KMS-11 (cell line): ENCODE measurements around the gene RBPJ.

Source experiments
- H2AFZ ChIP-seq: fragments of 200-600 bp; sonication (generic); 2 replicates; pipeline ENCODE4 v1.6.1; 2016; ENCODE audit warnings: antibody characterized with exemption, mixed run types, low read depth
- H3K27ac ChIP-seq: fragments of 200-600 bp; sonication (generic); 2 replicates; pipeline ENCODE4 v1.6.1; 2016; ENCODE audit warnings: mild to moderate bottlenecking, mixed run types
- H3K27me3 ChIP-seq: fragments of 200-600 bp; sonication (generic); 2 replicates; pipeline ENCODE4 v1.6.1; 2017; ENCODE audit warnings: mild to moderate bottlenecking, low read depth, mixed run types, moderate library complexity; ENCODE audit not compliant: insufficient read depth
- H3K36me3 ChIP-seq: fragments of 200-600 bp; sonication (generic); 2 replicates; pipeline ENCODE4 v1.6.1; 2017; ENCODE audit warnings: mild to moderate bottlenecking, mixed run types; ENCODE audit not compliant: insufficient read depth
- H3K4me1 ChIP-seq: fragments of 200-600 bp; sonication (generic); 2 replicates; pipeline ENCODE4 v1.6.1; 2016; ENCODE audit warnings: mild to moderate bottlenecking, low read depth, mixed run types; ENCODE audit not compliant: poor library complexity, severe bottlenecking
- H3K4me2 ChIP-seq: fragments of 200-600 bp; sonication (generic); 2 replicates; pipeline ENCODE4 v1.7.0; 2016; ENCODE audit warnings: mild to moderate bottlenecking, mixed run types
- H3K4me3 ChIP-seq: fragments of 200-600 bp; sonication (generic); IDR thresholded peaks from 2 replicates; pipeline ENCODE4 v1.6.1; 2017; ENCODE audit warnings: low read depth, low read length, mixed read lengths; ENCODE audit not compliant: insufficient read depth
- H3K79me2 ChIP-seq: fragments of 200-600 bp; sonication (generic); 2 replicates; pipeline ENCODE4 v1.6.1; 2016; ENCODE audit warnings: low read depth, mixed run types; ENCODE audit not compliant: insufficient read depth
- H3K9ac ChIP-seq: fragments of 200-600 bp; sonication (generic); 2 replicates; pipeline ENCODE4 v1.6.1; 2016; ENCODE audit warnings: mild to moderate bottlenecking, mixed run types
- H4K20me1 ChIP-seq: fragments of 200-600 bp; sonication (generic); 2 replicates; pipeline ENCODE4 v1.6.1; 2016; ENCODE audit warnings: mild to moderate bottlenecking, mixed run types; ENCODE audit not compliant: insufficient read depth
- TF ChIP-seq, protein P1 (sequence below): fragments of 200-600 bp; sonication (generic); conservative IDR thresholded peaks from 2 replicates; pipeline ENCODE4 v1.6.1; 2017; ENCODE audit warnings: low read depth, mild to moderate bottlenecking, antibody characterized with exemption, low read length, moderate library complexity, mixed read lengths

Gene RBPJ

DNA sequence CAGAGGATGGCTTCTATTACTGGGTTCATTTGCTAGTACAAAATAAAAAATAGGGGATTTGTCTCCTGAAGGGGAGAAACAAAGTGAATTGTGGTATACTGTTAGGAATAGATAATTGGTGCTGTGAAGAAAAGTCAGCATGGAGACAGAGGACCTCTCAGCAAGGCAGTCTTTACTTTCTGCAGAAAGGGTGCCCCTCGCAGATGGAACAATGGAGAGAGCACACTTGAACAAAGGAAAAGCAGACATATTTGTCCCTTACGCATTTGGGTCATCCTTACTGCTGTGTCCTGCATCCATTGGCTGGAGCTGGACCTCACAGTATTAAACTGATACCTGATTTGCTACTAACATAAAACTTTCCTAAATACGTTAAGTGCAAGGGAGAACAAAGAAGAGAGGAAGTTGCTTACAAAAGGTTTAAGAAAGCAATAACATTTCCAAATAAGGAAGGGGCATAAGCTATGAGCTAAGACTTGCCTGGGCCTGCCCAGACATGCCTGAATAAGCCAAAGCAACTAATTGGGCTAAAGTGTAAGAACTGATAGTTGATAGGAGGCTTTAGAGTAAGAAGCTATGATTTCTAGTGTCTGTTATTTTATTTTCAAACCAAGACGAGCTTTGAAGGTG, 85.6 kb downstream of the RBPJ start:
- Histone ChIP-seq H3K79me2 (no peaks in the 10 kb centered on the region), H4K20me1 (no peaks in the 10 kb centered on the region), H3K4me2 (no peak overlapping the region), H3K27me3 (no peaks in the 10 kb centered on the region), H2AFZ (no peak overlapping the region), H3K9ac (no peak overlapping the region), H3K4me3 (no peak overlapping the region), H3K27ac (no peak overlapping the region), H3K36me3 (no peaks in the 10 kb centered on the region), H3K4me1 (peaks cover 17% of the 10 kb centered on the region)
- TF ChIP-seq, protein P1, sequence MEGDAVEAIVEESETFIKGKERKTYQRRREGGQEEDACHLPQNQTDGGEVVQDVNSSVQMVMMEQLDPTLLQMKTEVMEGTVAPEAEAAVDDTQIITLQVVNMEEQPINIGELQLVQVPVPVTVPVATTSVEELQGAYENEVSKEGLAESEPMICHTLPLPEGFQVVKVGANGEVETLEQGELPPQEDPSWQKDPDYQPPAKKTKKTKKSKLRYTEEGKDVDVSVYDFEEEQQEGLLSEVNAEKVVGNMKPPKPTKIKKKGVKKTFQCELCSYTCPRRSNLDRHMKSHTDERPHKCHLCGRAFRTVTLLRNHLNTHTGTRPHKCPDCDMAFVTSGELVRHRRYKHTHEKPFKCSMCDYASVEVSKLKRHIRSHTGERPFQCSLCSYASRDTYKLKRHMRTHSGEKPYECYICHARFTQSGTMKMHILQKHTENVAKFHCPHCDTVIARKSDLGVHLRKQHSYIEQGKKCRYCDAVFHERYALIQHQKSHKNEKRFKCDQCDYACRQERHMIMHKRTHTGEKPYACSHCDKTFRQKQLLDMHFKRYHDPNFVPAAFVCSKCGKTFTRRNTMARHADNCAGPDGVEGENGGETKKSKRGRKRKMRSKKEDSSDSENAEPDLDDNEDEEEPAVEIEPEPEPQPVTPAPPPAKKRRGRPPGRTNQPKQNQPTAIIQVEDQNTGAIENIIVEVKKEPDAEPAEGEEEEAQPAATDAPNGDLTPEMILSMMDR, result no peak

DNA sequence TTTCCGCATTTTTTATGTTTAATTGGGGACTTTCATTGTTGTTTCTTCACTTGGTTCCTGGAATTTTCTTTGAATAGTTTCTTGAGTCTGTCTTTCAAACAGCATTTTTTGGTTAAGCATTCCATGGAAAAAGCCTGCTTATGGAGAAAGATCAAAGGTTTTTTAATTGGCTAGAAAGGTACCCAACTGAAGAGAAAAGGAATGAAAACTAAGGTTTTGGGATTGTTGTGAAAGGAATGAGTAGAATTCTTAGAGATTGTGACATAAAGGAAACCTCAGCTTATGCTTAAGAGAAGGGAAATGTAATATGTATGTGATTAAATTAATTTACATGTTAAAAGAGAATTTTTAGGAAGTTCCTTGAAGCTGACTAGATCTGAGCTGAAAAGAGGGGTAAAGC, 86.7 kb downstream of the RBPJ start:
- TF ChIP-seq, protein P1, result no peak
- Histone ChIP-seq H2AFZ (no peak overlapping the region), H3K79me2 (no peaks in the 10 kb centered on the region), H4K20me1 (no peaks in the 10 kb centered on the region), H3K4me2 (no peak overlapping the region), H3K4me1 (peaks cover 7% of the 10 kb centered on the region), H3K27ac (no peak overlapping the region), H3K27me3 (no peaks in the 10 kb centered on the region), H3K4me3 (no peak overlapping the region), H3K9ac (no peak overlapping the region), H3K36me3 (no peaks in the 10 kb centered on the region)

DNA sequence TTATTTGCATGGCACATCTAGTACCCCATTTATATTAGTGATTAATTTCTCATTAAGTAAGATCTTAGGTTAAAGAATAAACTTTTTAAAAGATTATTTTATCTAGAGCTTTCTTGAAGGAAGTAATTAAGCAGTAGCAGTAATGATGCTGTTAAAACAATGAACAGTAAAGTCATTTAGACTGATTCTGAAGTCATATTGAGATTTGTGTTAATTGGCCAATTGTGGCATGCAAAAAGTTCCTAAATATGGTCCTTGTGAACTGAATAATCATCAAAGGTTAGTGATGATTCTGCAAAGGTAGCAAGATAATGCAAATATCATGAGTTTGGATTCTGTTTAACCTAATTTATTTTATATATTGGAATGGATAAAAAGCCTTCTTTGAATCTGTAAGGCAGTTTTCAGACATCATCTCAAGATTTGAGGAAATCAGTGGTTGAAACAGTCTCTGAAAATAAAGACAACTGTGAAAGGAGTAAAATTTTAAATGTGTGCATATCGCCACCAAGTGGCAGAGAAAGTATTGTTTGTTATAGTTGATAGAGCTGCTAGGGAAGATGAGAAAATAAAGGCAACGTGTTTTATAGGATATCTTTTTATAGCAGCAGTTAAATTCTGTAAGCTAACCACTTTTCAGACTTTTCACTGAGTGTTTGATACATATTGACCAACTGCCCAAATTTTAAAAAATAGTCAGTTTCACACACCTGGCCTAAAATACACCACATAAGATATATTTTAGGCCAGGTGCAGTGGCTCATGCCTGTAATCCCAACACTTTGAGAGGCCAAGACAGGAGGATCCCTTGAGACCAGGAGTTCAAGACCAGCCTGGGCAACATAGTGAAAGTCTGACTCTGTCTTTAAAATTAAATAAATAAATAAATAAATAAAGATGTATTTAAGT, 89.8 kb downstream of the RBPJ start:
- Histone ChIP-seq H3K4me1 (no peaks in the 10 kb centered on the region), H3K4me2 (no peak overlapping the region), H2AFZ (no peak overlapping the region), H3K4me3 (no peak overlapping the region), H3K27ac (no peak overlapping the region), H4K20me1 (no peaks in the 10 kb centered on the region), H3K36me3 (no peaks in the 10 kb centered on the region), H3K79me2 (no peaks in the 10 kb centered on the region), H3K9ac (no peak overlapping the region), H3K27me3 (no peaks in the 10 kb centered on the region)
- TF ChIP-seq, protein P1, result peak; percentile 54

DNA sequence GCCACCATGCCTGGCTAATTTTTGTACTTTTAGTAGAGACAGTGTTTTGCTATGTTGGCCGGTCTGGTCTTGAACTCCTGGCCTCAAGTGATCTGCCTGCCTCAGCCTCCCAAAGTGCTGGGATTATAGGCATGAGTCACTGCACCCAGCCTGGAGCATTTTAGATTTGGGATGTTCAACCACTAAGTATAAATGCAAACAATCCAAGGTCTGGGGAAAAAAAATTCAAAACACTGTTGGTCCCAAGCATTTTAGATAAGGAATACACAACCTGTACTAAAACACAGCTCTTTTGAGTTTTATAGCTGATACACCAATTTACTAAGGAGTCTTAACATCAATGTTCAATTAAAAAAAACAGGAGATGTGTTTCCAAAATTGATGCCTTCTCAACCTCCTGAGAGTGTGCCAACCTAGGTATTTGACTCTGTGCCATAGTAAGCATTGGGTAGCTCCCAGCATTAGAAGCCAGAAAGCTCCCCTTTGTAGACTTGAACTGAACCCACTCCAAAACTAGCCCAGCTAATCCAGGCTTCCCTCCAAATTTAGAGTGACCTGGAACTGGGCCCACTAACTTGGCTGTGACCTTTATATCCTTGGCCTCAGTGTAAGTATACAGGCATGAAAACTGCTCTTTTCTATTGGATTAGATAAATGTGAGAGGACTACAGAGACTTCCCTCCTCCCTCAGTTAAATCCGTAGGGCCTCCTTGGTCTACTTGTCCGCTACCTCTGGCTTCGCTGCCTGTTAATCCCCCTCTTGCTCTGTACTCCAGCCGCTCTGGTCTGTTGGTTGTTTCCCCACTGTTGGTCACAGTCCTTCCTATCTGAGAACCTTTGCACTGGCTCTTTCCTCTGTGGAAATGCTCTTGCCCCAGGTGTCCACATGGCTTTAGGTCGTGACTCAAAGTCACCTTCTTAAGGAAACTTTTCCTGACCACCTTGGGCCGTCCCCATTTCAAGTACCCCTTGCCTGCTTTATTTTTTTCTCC, 91.9 kb downstream of the RBPJ start:
- Histone ChIP-seq H3K27ac (no peak overlapping the region), H3K4me1 (no peaks in the 10 kb centered on the region), H4K20me1 (no peaks in the 10 kb centered on the region), H3K9ac (no peak overlapping the region), H3K4me2 (no peak overlapping the region), H3K36me3 (no peaks in the 10 kb centered on the region; the same call in 1 of the 2 replicates), H3K27me3 (no peaks in the 10 kb centered on the region), H2AFZ (no peak overlapping the region), H3K79me2 (no peaks in the 10 kb centered on the region), H3K4me3 (no peak overlapping the region)
- TF ChIP-seq, protein P1, result no peak
